Effector CD4-positive, alpha-beta T cell (primary cell): ENCODE results near the gene SH3RF1. TPM values are rescaled to one million over a fixed set of nuclear protein-coding genes. Genes with fewer than 3 reads are reported as not detected.
"Not testable (repeated sequence)": the region's sequence is repeated elsewhere in the genome, so short reads cannot be mapped to it uniquely, and the experiment has no call there.

Experiments used
- DNase-seq: peaks from one replicate; pipeline ENCODE4 v3.0.0-alpha.2; 2020
- total RNA-seq: gene quantifications from one replicate; lab custom pipeline; 2026; lab: John Stamatoyannopoulos, UW

Gene SH3RF1
- total RNA-seq, result not detected

- no peak for DNase-seq
These were observed at the start of gene SH3RF1 for GRCh38 chr4:169270810-169271691. Gene SH3RF1, minus strand, starts transcription at chr4:169270956. Its CDS starts 1,744 bp downstream, at chr4:169269212.

GRCh38 chr4:169315530-169316343 is 45.0 kb upstream of the SH3RF1 start:
- no peak for DNase-seq

GRCh38 chr4:169314906-169315305 is 44.1 kb upstream of the SH3RF1 start:
- no peak for DNase-seq

- no peak for DNase-seq
These were observed 43.0 kb upstream of the SH3RF1 start for GRCh38 chr4:169313732-169314131.

GRCh38 chr4:169312690-169313422 is 42.1 kb upstream of the SH3RF1 start:
- DNase-seq, result no peak

GRCh38 chr4:169311643-169312365 is 41.0 kb upstream of the SH3RF1 start:
- no peak for DNase-seq

- no peak for DNase-seq
These were observed 38.7 kb upstream of the SH3RF1 start for GRCh38 chr4:169309326-169309967.

GRCh38 chr4:169307576-169307975 is 36.8 kb upstream of the SH3RF1 start:
- DNase-seq, result no peak

- DNase-seq, result no peak
These were observed 34.9 kb upstream of the SH3RF1 start for GRCh38 chr4:169305651-169306050.

- DNase-seq, result no peak
These were observed 34.4 kb upstream of the SH3RF1 start for GRCh38 chr4:169305173-169305572.

GRCh38 chr4:169295822-169296221 is 25.1 kb upstream of the SH3RF1 start:
- DNase-seq, result no peak

GRCh38 chr4:169293343-169294176 is 22.8 kb upstream of the SH3RF1 start:
- DNase-seq, result no peak

- DNase-seq, result not testable (repeated sequence)
These were observed 17.2 kb upstream of the SH3RF1 start for GRCh38 chr4:169287983-169288382.

- no peak for DNase-seq
These were observed 16.0 kb upstream of the SH3RF1 start for GRCh38 chr4:169286562-169287301.

- no peak for DNase-seq
These were observed 12.4 kb upstream of the SH3RF1 start for GRCh38 chr4:169283114-169283509.

- no peak for DNase-seq
These were observed 11.8 kb upstream of the SH3RF1 start for GRCh38 chr4:169282429-169283113.

GRCh38 chr4:169279108-169279507 is 8.4 kb upstream of the SH3RF1 start:
- no peak for DNase-seq

GRCh38 chr4:169278624-169279023 is 7.9 kb upstream of the SH3RF1 start:
- DNase-seq, result no peak

- DNase-seq, result not testable (repeated sequence)
These were observed 7.1 kb upstream of the SH3RF1 start for GRCh38 chr4:169277838-169278237.
